ENCODE data around the gene COPS7A. TPM values are rescaled to one million over a fixed set of nuclear protein-coding genes. Genes with fewer than 3 reads are reported as not detected.

COPS7A gene
- total RNA-seq, 3 donors from 2014 or later (not counting 1 experiment from before 2014, with no cell fraction given): 23.5 to 29.8 (median 28.9) TPM

- Mint-ChIP-seq H3K9me3 (no peaks in the 10 kb centered on the region), H3K36me3 (no peaks in the 10 kb centered on the region), H3K4me3 (no peak overlapping the region), H3K27me3 (ENCODE audit: low read depth in 2 of 2) (peaks cover 0 to 18% of the 10 kb centered on the region in 2 donors), H3K4me1 (peaks cover 5 to 34% of the 10 kb centered on the region in 2 donors), H3K27ac (peak overlapping the region in 1 of 2 donors; percentile 95)
- no peaks in the 10 kb centered on the region for H3K27me3 ChIP-seq (ENCODE audit: control insufficient read depth, insufficient read depth, low read length)
- H3K27ac ChIP-seq (ENCODE audit: low read length): no peak overlapping the region
- no peaks in the 10 kb centered on the region for H3K9me3 ChIP-seq (ENCODE audit: control insufficient read depth, insufficient read depth, low read length)
- intact Hi-C loops (cut with micrococcal nuclease): loop anchor here (5.0 kb wide), 2 partner anchors 73 to 147 kb away; partner anchors contain the start of genes CHD4 and P3H3
- no peak for ATAC-seq
- WGBS (ENCODE audit: insufficient coverage): 94% methylated on average over 2 of the region's 2 CpGs
- DNase-seq: no peak
- peaks cover 24% of the 10 kb centered on the region for H3K36me3 ChIP-seq (ENCODE audit: control insufficient read depth, insufficient read depth, low read length)
- peaks cover 16% of the 10 kb centered on the region for H3K4me1 ChIP-seq (ENCODE audit: control insufficient read depth, insufficient read depth, low read length)
- TF ChIP-seq CTCF (IDR thresholded peaks at IDR 0.05): no peak
- H3K4me3 ChIP-seq (ENCODE audit: low read length): no peak overlapping the region
These were observed 30.6 kb downstream of the COPS7A start for GRCh38 chr12:6754411-6754810.

- Histone ChIP-seq H3K9me3 (ENCODE audit: control insufficient read depth, insufficient read depth, low read length) (no peaks in the 10 kb centered on the region), H3K27ac (ENCODE audit: low read length) (no peak overlapping the region), H3K36me3 (ENCODE audit: control insufficient read depth, insufficient read depth, low read length) (no peaks in the 10 kb centered on the region), H3K4me3 (ENCODE audit: low read length) (no peak overlapping the region), H3K27me3 (ENCODE audit: control insufficient read depth, insufficient read depth, low read length) (no peaks in the 10 kb centered on the region), H3K4me1 (ENCODE audit: control insufficient read depth, insufficient read depth, low read length) (peaks cover 10% of the 10 kb centered on the region)
- Mint-ChIP-seq H3K4me1 (peaks cover 5 to 18% of the 10 kb centered on the region in 2 donors), H3K9me3 (no peaks in the 10 kb centered on the region), H3K27ac (no peak overlapping the region), H3K36me3 (no peaks in the 10 kb centered on the region), H3K27me3 (ENCODE audit: low read depth in 2 of 2) (peaks cover 0 to 28% of the 10 kb centered on the region in 2 donors), H3K4me3 (no peak overlapping the region)
- DNase-seq (no peak), ATAC-seq (no peak)
- intact Hi-C loops (cut with micrococcal nuclease): no loop called here
- TF ChIP-seq CTCF (IDR thresholded peaks at IDR 0.05): no peak
- 93% methylated on average over 8 of the region's 8 CpGs for WGBS (ENCODE audit: insufficient coverage)
These were observed 33.3 kb downstream of the COPS7A start for GRCh38 chr12:6757028-6757690.

GRCh38 chr12:6758506-6759095 lies 34.8 kb downstream of the COPS7A start:
- no peaks in the 10 kb centered on the region for H3K27me3 ChIP-seq (ENCODE audit: control insufficient read depth, insufficient read depth, low read length)
- peaks cover 4% of the 10 kb centered on the region in 2 donors for H3K4me1 Mint-ChIP-seq
- H3K36me3 ChIP-seq (ENCODE audit: control insufficient read depth, insufficient read depth, low read length): no peaks in the 10 kb centered on the region
- peaks cover 0 to 31% of the 10 kb centered on the region in 2 donors for H3K27me3 Mint-ChIP-seq (ENCODE audit: low read depth in 2 of 2)
- no peaks in the 10 kb centered on the region for H3K36me3 Mint-ChIP-seq
- no peaks in the 10 kb centered on the region for H3K9me3 ChIP-seq (ENCODE audit: control insufficient read depth, insufficient read depth, low read length)
- no peak overlapping the region for H3K27ac Mint-ChIP-seq
- intact Hi-C loops (cut with micrococcal nuclease): no loop called here
- H3K4me3 ChIP-seq (ENCODE audit: low read length): no peak overlapping the region
- DNase-seq (no peak), ATAC-seq (no peak)
- no peak for TF ChIP-seq CTCF (IDR thresholded peaks at IDR 0.05)
- H3K4me1 ChIP-seq (ENCODE audit: control insufficient read depth, insufficient read depth, low read length): peaks cover 4% of the 10 kb centered on the region
- no peak overlapping the region for H3K4me3 Mint-ChIP-seq
- 79% methylated on average over 9 of the region's 9 CpGs for WGBS (ENCODE audit: insufficient coverage)
- no peaks in the 10 kb centered on the region for H3K9me3 Mint-ChIP-seq
- no peak overlapping the region for H3K27ac ChIP-seq (ENCODE audit: low read length)
